Fibroblast of skin of left quadriceps (primary cell): ENCODE data around the gene MPPE1.
"Not testable (repeated sequence)": the region's sequence is repeated elsewhere in the genome, so short reads cannot be mapped to it uniquely, and the experiment has no call there.

Experiments used
- DNase-seq, 2 experiments: peaks; one replicate each; pipeline ENCODE4 v3.0.0-alpha.2; 2013; ENCODE audit warnings: low read depth in 2 of 2

Gene MPPE1

GRCh38 chr18:11908182-11909060 lies at the start of gene MPPE1:
Gene MPPE1, minus strand, starts transcription at chr18:11908317. Its CDS starts 11,053 bp downstream, at chr18:11897264.
- peak; percentile 43 to 52 for DNase-seq

- DNase-seq: no peak
Measured at GRCh38 chr18:11957636-11958035, 49.5 kb upstream of the MPPE1 start.

DNA sequence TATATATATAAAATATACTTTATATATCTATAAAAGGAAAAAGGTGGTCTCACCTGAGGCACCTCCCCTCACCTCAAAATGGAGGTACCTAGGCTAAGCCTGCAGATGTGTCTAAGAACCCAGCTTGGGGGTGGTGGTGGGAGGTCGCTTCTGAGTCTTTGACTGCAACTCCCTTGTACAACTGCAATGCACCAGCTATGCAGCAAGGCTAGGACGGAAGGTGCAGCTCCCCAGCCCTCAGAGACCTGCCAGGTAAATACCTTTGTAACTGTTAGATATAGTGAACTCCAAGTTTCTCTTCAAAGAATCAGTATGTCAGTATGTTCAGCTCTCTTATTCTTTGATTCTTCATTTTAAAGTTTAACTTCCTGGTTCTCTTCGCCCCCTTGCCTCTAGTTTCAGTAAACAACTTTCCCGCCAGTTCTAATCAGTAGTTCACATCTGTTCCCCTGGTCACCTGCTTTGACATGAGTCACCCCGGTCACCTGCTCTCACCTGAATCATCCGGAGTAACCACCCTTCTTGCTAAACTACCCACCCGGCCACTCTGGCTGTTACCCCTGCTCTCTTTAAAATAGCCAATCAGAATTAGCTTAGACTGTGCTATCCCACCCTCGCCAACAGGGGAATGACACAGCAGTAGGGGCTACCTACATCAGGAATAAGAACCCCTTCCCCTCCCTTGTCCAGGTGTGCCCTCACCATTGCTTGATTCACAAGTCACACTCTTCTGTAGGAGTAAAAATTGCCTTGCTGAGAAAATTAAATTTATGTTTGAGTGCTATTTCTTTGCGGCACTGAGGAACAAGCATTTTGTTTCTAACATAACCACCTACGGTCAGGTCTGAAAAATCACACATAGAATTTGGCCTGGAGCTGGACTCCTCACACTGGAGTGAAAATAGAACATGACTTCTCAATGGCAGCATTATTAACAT lies 48.5 kb upstream of the MPPE1 start:
- DNase-seq: no peak

GRCh38 chr18:11955239-11956029 lies 47.3 kb upstream of the MPPE1 start:
- peak; percentile 87 for DNase-seq

GRCh38 chr18:11953113-11953512 lies 45.0 kb upstream of the MPPE1 start:
- no peak for DNase-seq

- DNase-seq: no peak
Measured at GRCh38 chr18:11951390-11951851, 43.3 kb upstream of the MPPE1 start.

- no peak for DNase-seq
Measured at GRCh38 chr18:11950824-11951223, 42.7 kb upstream of the MPPE1 start.

- no peak for DNase-seq
Measured at GRCh38 chr18:11948852-11949523, 40.9 kb upstream of the MPPE1 start.

DNA sequence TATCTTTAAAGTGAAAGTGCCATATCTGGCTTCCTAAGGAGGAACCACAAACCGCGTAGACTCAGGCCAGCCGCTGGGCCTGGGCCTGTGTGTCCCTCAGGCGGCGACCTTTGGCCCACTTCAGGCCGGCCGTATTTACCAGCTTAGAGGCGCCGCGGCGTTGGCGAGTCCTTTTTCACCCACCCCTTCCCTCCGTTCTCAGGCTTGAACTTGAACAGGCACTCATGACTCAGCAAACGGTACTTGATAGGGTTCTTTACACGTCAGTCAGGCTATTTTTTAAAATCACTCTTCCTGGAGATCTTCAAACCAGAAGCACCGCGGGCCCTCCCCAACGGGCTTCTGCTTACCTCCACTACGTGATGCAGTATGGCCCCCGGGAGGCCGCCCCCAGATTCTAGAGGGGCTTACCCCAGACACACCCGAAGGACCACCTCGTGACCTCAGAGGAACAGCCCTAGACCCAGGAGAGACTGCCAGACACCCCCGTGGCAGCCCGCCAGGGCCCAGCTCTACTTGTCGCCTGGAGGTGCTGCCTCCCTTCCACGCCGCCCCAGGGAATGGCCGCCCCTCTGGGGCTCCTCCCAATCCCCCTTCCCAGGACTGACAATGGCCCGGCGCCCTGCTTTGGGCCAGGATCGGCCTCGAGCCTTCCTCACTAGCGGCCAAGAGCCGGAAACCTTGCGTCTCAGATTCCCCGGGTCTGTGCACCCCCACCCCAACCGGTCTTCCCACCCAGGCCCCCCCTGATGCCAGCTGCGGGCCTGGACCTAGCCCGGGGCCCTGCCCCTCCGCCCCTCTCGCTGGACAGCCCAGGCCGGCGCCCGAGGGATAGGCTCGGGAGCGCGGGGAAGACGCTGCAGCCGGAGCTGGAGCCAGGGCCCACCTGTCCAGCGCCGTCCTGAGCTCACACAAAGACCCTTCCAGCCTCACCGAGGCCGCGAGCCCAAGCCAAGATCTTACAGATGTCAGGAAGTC lies 39.4 kb upstream of the MPPE1 start:
- DNase-seq: peak; percentile 89 to 91

DNA sequence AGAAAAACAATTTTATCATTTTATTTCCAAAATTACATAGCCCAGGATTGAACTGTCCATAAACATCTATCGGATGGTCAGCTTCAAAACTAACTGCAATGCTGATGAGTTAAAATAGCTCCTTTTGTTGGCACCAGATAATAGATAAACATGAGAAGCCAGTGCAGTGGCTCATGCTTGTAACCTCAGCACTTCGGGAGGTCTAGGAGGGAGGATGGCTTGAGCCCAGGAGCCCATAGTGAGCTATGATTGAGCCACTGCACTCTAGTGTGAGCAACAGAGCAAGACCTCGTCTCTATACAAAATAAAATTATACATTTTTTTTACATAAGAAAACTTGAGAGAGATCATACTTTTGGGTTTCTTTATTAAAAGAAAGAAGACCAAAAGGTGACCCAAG lies 38.6 kb upstream of the MPPE1 start:
- DNase-seq: no peak

DNA sequence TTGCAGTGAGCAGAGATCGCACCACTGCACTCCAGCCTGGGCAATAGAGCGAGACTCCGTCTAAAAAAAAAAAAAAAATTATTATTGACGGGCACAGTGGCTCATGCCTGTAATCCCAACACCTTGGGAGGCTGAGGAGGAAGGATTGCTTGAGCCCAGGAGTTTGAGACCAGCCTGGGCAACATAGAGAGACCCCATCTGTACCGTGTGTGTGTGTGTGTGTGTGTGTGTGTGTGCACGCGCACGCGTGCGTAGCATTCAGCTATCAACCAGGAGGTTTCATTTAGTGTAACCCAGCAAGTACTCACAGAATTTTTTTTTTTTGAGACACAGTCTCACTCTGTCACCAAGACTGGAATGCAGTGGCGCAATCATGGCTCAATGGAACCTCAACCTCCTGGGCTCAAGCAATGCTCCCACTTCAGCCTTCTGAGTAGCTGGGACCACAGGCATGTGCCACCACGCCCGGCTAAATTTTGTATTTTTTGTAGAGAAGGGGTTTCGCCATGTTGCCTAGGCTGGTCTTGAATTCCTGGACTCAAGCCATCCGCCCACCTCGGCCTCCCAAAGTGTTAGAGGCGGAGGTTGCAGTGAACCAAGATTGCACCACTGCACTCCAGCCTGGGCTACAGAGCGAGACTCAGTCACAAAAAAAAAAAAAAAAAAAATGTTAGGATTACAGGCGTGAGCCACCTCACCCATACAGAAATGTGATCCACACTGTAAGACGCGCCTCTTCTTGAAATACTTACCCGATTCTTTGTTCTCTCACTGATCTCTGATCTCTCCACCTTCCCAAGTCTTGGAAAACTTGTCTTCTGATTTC lies 37.9 kb upstream of the MPPE1 start:
- DNase-seq: not testable (repeated sequence)

- no peak for DNase-seq
Measured at GRCh38 chr18:11944786-11945185, 36.7 kb upstream of the MPPE1 start.

DNA sequence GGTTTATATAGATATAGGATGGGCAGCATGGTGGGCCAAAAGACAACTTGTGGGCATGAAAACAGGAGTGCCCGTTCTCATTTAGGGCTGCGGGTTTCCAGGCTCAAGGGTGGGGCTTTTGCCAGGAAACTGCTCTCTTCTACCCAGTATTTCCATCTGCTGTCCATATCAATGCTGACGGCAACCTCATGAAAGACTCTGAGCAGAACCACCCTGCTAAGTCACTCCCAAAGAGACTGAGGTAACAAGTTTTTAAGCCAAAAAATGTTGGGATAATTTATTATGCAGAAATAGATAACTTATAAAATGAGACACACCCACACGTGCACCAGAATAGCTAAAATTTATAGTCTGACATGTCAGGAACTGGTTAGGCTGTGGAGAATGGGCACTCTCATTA lies 36.1 kb upstream of the MPPE1 start:
- no peak for DNase-seq

DNA sequence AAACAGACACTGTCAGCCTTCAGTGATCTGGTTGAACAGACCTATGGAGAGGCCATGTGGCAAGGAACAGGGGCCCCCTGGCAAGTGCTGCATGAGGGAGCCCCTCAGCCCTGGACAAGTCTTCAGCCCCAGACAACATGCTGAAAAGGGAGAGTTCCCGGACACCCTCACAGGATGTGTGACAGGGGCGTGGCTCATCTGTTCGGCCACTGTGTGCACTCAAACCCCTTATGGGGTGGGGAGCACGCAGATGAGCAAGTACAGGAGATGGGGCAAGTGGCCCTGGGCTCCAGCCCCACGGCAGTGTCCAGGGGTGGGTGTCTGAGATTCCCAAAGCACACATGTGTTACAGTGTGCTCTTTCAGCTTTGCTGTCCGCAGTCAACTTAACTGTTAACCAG lies 35.4 kb upstream of the MPPE1 start:
- DNase-seq: no peak

DNA sequence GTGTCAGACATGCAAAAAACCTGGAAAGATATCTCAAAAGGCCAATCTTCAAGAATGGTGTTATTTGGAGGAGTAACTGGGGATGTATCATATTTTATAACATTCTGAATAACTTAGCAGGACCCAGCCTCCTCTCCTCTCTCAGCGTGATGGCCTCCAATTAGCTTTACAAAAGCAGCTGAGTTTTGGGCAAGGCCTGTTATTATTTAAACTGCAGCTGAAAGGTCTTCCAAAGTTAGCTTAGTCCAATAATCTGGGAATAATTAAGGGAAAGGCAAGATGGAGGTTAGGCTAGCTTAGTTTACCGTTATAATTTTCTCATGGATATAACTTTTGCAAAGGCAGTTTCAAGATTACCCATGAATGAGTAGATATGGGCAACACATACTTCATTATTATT lies 32.8 kb upstream of the MPPE1 start:
- no peak for DNase-seq

GRCh38 chr18:11937874-11938478 lies 29.9 kb upstream of the MPPE1 start:
- DNase-seq: peak in 1 of 2 experiments; percentile 23

DNA sequence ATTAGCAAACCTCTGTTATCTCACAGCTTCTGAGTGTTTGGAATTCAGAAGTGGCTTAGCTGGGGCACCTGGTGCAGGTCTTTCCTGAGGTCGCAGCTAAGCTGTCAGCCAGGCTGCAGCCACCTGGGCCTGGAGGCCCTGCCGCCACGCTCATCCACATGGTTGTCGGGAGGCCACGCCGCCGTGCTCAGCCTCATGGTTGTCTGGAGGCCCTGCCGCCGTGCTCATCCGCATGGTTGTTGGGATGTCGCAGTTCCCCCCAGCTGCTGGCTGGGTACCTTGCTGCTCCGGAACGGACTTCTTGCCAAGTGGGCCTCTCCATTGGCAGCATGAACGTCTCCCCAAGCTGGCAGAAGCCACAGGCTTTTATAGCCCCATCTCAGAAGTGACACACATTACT lies 24.3 kb upstream of the MPPE1 start:
- no peak for DNase-seq

GRCh38 chr18:11927497-11927896 lies 19.4 kb upstream of the MPPE1 start:
- no peak for DNase-seq
